Activated CD8-positive, alpha-beta memory T cell treated with anti-CD3 and anti-CD28 coated beads for 48 hours (primary cell): ENCODE measurements around the gene DOC2B.
"Not testable (repeated sequence)": the region's sequence is repeated elsewhere in the genome, so short reads cannot be mapped to it uniquely, and the experiment has no call there.

ENCODE experiments used
- DNase-seq, 3 experiments: peaks; one replicate each; pipeline ENCODE4 v3.0.0-alpha.2; 2020; ENCODE audit warnings: low read depth in 2 of 3, low spot score in 2 of 3

DOC2B gene

DNA sequence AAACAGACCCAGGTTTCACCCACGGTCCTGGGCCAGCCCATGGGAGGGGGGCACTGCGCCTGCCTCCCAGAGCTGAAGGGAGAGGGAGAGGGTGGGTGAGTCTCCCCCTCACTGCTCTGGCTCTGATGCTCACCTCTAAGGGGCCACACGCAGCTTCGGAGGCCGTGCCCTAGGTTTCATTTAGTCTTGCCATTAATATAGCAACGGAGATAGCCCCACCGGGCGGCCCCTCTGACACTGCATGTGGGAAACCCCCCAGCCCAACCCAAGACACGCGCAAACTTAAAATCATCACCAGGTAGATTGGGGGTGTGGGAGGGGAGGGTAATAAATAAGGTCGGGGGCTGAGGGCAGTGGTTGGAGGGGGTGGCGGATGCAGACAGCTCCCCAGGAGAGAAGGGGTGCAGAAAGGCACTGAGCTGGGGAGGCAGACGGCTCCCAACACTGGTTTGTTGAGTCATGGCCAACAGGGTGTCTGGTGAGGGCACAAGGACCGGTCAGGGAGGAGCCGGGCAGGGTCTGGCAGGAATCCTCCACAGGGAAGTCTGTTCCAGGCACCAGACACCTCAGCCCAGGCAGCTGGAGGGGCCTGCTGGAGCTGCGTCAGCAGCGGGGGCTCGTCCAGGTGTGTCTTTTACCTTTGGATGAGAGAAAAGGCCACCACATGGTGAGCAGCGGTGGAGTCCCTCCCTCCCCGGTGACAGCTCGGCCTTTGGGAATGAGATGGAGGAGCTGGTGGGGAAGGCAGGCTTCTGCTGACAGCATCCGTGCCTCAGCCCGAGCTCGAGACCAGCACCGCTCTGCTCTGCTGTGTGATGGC is 32.0 kb upstream of the DOC2B start:
- no peak for DNase-seq

DNA sequence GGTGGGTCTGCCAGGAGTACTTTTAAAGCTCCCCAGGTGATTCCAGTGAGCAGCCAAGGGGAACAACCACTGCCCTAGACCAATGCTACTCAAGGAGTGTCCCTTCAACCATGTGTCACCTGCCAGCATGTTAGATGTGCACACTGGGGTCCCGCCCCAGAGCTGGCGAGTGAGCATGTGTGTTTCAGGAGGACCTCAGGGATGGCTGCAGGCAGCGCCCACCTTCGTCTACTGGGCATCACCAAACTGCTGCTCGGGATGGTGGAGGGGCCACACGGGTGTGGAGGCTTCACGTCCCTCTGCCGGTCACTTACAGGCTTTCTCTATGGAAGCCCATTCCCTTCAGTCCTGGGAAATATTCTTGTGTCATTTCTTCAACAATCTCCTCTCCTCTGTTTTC is 29.0 kb upstream of the DOC2B start:
- DNase-seq = no peak

DNA sequence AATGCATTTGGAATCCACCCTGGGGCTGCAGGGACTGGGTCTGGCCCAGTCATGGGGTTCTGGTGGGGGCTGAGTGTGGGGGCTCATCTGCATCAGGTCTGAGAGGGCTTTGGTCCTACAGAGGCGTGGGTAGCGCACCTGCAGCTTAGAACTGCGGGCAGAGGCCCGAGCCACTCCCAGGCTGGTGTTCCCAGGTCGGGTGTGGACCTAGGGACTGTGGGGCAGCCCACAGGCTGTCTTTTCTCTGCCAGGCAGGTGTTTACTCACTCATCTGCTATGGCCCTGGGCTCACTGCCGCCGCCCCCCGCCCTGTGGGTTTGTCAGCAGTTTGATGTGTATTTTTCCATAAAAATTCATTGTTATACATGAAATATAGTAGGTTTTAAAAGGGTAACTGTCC is 27.0 kb upstream of the DOC2B start:
- no peak for DNase-seq

DNA sequence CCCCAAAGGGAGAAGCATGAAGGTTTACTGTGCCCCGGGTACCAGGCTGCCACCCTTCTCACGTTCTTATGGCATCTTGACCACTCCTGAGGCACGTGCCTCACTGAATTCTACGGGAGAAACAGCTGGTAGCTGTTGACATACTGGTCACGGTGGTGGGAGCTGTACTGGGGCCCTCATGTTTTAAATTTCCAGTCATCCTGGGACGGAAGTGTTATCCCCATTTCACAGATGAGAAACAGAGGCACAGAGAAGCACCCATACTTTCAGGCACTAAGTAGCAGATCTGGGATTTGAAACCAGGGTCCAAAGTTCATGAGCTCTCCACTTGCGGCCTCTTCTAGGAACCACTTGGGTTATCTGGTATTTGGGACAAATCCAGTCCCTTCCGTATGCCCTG is 26.3 kb upstream of the DOC2B start:
- DNase-seq = no peak

DNA sequence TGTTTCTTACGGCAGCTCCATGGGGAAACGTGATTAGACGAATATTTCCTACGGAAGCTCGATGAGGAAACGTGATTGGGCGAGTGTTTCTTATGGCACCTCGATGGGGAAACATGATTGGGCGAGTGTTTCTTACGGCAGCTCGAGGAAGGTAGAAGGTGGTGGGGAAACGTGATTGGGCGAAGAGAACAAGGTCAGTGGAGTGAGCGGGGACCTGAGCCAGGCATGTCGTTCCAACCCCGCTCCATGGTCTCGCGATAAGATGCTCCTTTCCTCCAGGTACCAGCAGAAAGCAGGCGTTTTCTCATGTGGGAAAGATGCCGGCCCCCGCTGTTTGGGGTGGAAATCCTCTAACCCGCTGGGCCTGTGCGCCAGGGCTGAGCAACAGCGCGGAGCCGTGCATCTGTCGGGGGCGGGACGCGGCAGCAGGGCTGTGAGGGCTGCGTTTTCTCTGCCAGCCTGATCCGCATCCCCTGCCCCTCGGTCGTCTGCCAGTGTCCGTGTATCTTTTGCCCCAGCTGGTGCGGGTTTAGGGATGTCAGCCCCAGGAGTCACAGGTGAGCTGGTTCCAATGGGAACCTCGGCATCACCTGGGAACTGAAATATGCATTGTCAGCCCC is 25.6 kb upstream of the DOC2B start:
- DNase-seq = no peak

DNA sequence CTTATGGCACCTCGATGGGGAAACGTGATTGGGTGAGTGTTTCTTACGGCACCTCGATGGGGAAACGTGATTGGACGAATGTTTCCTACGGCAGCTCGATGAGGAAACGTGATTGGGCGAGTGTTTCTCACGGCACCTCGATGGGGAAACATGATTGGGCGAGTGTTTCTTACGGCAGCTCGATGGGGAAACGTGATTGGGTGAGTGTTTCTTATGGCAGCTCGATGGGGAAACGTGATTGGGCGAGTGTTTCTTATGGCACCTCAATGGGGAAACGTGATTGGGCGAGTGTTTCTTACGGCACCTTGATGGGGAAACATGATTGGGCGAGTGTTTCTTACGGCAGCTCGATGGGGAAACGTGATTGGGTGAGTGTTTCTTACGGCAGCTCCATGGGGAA is 25.0 kb upstream of the DOC2B start:
- DNase-seq = not testable (repeated sequence)

DNA sequence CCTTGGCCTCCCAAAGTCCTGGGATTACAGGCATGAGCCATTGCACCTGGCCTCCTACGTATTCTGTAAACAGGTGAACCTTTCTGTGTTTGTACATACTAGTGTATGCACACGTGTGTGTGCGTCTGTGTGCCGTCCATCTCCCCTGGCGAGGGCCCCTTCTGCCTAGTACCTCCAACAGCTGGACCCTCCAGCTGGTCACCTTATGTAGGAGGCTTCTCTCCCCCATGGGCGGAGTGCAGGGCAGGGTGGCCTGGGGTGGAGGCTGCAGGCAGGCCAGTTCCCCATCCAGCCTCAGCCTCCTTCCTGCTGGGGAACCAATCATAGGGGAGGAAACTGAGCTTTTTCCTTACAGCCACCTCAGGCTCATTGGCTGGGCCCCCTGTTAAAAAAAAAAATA is 24.4 kb upstream of the DOC2B start:
- DNase-seq = no peak

DNA sequence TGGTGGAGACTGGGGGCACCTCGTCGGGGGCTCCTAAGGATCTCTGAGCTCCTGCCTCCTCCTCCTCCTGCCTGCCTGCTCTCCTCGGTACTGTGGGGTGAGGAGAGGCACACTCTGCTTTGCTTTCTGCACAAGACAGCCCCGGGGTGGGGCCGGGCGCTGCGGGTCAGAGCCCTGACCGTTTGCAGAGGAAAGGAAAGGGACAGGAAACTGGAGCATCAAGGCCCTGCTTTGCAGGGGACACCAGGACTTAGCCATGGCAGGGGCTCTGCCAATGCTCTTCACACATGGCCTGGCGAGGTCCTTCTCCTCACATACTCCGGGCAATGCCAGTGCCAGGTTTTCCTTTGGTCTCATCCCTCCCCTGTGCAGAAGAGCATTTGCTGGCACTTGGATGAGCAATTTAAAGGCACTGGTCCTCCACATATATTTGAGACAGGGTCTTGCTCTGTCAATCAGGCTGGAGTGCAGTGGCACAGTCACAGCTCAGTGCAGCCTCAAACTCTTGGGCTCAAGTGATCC is 23.8 kb upstream of the DOC2B start:
- DNase-seq = no peak

DNA sequence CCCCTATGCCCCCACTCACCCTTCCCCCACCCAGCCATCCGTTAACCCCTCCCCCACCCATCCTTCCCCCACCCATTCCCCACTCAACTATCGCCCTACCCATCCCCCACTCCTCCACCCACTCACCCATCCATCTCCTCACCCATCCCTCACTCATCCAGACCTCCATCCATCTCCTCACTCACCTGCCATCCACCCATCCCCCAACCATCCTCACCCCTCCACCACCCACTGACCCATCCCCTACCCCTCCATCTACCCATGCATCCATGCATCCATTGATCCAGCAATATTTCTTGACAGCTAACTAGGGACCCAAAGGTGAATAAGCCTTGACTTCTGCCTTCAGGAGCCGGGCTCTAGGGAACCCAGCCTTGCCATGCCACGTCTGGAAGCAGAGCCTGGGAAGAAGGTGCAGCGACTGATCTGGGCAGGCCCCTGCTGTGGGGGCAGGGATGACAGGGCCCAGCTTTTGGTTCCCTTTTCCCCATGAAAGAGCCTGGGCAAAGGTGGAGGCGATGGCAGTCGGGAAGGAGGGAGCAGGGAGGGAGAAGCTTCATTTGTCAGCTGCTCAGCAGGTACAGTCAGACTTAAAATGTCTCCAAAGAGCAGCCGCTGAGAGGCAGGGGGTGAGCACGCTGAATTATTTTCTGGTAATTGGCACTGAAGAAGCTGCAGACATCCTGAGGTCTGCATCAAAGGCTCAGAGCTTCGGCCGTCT is 23.1 kb upstream of the DOC2B start:
- DNase-seq = no peak

DNA sequence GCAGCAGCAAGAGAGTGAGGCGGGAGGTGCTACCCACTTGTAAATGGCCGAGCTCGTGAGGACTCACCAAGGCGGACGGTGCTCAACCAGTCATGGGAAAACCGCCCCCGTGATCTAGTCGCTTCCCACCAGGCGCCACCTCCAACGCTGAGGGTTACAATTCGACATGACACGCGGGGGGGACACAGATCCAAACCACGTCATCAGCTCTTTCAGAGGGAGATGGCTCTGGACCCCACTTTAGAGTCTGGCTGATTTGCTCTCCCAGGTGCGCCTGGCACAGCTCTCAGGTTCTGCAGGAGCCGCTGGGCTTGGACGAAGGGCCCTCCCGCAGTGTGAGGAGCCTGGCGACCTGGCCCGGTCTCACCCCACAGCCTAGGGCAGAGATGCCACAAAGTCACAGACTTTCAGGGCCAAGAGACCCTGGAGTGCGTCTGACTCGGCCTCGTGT is 21.1 kb upstream of the DOC2B start:
- DNase-seq = no peak

DNA sequence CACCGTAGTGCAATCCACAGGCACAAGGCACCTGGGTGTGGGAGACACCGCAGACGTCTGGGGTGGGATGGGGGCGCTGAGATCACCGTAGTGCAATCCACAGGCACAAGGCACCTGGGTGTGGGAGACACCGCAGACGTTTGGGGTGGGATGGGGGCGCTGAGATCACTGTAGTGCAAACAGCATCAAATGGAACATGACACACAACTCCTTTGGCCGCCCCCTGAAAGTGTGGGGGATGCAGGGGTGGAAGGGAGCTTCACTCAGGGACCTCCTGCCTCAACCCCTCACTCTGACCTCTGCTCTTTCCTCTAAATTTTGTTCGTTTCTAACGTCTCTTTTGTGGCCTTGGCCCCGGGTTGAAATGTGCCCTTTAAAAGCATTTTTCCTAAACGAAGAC is 20.3 kb upstream of the DOC2B start:
- not testable (repeated sequence) for DNase-seq

DNA sequence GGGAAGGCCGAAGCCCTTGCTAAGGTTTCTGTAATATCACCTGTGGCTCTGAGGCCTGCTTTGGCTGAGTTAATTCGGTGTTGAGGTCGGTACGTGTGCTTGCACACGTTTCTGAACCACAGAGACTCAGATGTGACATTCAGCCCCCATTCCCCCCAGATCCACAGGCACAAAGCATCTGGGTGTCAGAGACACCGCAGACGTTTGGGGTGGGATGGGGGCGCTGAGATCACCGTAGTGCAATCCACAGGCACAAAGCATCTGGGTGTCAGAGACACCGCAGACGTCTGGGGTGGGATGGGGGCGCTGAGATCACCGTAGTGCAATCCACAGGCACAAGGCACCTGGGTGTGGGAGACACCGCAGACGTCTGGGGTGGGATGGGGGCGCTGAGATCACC is 19.8 kb upstream of the DOC2B start:
- not testable (repeated sequence) for DNase-seq

DNA sequence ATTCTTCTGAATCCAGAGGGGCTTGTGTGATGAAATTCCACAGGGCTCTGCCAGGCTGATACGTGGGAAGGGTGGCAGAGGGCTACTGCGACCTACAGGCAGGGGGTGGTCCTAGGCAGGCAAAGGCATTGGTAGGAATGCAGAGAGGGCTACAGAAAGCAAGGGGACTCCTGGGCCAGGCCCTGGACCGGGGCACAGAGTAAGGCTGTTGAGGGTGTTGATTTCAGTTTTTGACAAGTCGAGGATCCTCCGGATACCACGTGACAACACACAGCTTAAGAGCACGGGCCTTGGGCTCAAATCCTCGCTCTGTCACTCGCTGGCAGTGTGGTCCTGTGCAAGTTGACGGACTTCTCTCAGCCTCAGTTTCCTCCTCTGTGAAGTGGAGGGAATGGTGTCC is 19.1 kb upstream of the DOC2B start:
- no peak for DNase-seq

DNA sequence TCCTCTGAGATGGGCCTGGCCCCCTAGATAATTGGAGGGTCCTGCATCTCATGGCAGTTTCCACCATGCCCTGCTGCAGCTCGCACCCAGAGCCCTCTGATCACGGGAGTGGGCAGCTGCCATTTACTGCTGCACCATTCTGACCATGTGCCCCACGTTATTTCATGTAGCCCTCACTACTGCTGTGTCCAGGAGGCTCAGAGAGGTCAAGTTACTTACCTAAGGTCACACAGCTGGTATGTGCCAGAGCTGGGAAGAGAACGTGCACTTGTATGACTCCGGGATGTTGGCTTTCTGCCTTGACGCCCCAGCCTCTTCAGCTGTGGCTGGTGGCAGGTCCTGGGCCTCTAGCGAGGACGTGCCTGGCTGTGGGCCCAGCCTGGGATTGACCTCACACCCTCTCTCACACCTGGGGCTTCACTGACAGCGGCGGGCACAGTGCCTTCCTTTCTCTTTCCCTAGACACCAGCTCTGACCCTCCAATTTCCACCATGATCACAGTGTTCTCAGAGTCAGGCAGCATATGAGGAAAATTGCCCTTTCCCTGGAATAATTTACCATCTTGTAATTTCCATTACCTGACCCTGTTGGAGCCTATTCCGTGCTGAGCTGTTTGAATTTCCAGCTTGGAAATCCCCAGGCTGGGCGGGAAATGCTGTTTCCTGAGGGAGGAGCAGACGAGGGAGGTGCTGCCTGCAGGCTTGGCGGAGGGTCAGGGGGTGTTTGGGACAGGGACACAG is 18.5 kb upstream of the DOC2B start:
- DNase-seq = no peak

DNA sequence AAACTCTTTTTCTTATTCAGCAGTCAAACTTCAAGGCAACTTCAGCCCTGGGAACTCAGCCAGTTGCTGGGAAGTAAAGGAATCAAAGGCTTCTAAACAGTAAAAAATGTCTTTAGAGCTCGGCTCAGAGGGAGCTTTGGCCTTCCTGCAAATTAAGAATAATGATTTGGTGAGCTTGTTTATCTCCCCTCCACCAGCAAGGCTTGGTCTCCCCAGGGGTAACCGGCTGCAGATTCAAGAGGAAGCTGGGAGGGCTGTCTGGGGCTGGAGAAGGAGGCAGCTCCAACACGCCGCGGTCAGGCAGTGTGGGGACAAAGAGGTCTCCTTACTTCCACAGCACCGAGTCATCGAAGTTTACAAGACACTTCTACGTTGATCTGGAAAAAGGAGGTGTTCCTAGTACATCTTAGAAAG is 17.7 kb upstream of the DOC2B start:
- DNase-seq = no peak

DNA sequence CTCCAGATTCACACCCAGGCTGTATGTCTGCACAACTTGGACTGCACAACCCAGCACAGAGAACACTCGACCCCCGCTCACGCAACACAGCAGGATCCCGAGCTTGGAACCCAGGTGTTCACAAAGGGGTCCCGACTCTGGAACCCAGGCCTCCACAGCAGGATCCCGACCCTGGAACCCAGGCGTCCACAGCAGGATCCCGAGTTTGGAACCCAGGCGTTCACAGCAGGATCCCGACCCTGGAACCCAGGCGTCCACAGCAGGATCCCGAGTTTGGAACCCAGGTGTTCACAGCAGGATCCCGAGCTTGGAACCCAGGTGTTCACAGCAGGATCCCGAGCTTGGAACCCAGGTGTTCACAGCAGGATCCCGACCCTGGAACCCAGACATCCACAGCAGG is 16.8 kb upstream of the DOC2B start:
- DNase-seq = not testable (repeated sequence)

DNA sequence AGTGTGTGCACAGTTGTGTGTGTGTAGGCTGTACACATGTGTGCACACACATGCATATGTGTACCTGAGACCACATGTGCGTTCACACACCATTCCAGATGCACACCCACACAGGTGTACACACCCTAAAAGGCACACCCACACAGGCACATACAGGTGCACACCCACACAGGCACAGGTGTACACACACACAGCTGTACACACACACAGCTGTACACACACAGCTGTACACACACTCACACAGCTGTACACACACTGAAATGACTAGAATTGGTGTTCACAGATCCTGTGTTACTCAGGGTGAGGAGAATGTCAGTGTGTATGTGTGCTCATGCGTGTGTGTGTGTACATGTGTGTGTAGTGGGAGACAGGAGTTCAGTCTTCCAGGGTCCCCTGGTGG is 15.9 kb upstream of the DOC2B start:
- DNase-seq = no peak

DNA sequence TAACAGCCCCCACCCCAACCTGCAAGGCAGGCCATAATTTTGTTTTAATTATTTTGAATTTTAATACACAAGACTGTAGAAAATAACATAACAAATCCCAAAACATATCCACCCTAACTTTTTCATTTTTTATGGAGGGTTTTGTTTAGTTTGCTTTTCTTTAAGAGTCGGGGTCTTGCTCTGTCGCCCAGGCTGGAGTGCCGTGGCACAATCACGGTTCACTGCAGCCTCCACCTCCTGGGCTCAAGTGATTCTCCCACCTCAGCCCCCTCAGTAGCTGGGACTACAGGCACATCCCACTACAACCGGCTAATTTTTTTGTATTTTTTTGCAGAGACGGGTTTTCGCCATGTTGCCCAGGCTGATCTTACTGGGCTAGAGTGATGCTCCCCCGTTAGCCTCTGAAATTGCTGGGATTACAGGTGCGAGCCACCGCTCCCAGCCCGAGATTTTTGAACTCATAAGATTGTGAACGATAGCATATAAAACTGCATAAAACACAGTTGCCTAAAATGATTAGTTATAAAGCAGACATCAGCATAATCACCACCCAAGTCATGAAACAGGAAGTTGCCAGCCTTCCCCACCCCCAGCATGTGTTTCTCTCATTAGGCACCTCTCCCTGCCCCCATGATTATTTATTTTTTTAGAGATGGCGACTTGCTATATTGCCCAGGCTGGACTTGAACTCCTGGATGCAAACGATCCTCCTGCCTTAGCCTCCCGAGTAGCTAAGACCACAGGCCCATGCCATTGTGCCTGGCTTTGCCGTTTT is 13.6 kb upstream of the DOC2B start:
- DNase-seq = no peak

DNA sequence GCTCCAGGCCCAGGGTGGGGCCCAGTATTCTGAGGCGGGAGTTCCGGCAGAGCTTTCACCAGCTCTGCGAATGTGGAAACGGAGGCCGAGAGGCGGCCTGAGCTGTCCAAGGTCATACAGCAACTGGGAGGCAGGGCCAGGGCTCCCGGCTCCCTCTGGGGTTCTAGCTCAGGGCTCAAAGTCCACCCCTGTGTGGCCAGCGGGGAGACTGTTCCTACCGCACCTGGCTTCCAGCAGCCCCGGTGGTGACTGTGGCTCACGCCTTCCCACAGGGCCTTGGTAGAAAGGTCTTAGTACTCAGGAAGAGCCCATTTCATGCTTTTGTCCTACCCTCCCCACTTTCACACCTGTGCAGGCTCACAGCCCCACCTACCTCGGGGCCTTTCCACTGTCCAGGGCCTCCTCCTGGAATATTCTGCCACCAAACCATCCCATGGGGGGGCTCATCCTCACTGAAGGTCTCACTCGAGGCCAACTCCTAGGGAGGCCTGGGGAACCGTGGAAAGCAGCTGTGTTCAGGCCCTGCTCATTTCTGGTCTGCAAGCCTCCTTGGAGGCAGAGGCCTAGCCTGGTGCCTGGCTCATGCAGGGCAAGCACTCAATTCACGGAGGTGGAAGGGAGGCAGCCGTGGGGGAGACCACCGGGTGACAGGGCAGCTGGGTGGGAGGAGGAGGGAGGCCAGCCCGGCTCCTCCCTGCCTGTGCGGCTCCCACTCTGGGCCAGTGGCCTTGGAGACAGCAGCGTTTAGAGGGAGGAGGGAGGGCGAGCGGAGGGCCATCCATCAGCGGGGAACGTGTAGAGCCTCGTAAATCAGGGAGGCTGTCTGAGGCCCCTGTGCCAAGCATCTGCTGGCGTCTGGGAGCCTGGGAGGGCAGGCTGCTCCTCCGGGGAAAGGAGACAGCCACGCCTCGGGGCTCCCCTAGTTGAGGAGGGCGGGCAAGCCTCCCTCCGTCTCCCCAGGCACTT is 12.7 kb upstream of the DOC2B start:
- no peak for DNase-seq
